WTC11 (cell line): Measurements from ENCODE around the gene VPREB3. TPM values are rescaled to one million over a fixed set of nuclear protein-coding genes. Genes with fewer than 3 reads are reported as not detected.

Experiments used
- ATAC-seq: fragments of 200-7000 bp; cut with Tn5 transposase; 2 replicates; pipeline ENCODE4 v1.10.0; 2021; ENCODE audit warnings: mild to moderate bottlenecking, moderate library complexity
- CTCF ChIA-PET: fragments of 300-600 bp; sonication (Branson Sonifier 250); formaldehyde crosslinking; loops from one replicate; lab custom pipeline; 2021; ENCODE audit warnings: antibody characterized with exemption; lab: Charles Lee
- POLR2A ChIA-PET: fragments of 350-600 bp; sonication (Branson Sonifier 250); formaldehyde crosslinking; loops from one replicate; lab custom pipeline; 2021; ENCODE audit warnings: antibody characterized with exemption; lab: Charles Lee
- DNase-seq: peaks from one replicate; pipeline ENCODE4 v3.0.0; 2021; ENCODE audit warnings: low spot score
- H3K27ac Mint-ChIP-seq: 2 replicates; pipeline ENCODE4 v1.8.0; 2021; ENCODE audit warnings: mixed read lengths
- H3K27me3 Mint-ChIP-seq: 2 replicates; pipeline ENCODE4 v1.8.0; 2021; ENCODE audit warnings: low read depth, mild to moderate bottlenecking, moderate library complexity, mixed read lengths
- H3K36me3 Mint-ChIP-seq: 2 replicates; pipeline ENCODE4 v1.8.0; 2021; ENCODE audit warnings: mixed read lengths
- H3K4me1 Mint-ChIP-seq: 2 replicates; pipeline ENCODE4 v1.8.0; 2022; ENCODE audit warnings: mixed read lengths
- H3K4me3 Mint-ChIP-seq: 2 replicates; pipeline ENCODE4 v1.8.0; 2021; ENCODE audit warnings: mild to moderate bottlenecking, moderate library complexity, mixed read lengths
- H3K9me3 Mint-ChIP-seq: 2 replicates; pipeline ENCODE4 v1.8.0; 2021; ENCODE audit warnings: mixed read lengths
- CREB1 ChIP-seq: sonication (generic); formaldehyde crosslinking; IDR thresholded peaks from 2 replicates; pipeline ENCODE4 v1.8.0; 2023; ENCODE audit warnings: mild to moderate bottlenecking, missing genetic modification reagents
- E2F4 ChIP-seq: sonication (generic); formaldehyde crosslinking; IDR thresholded peaks from 2 replicates; pipeline ENCODE4 v1.8.1; 2022; ENCODE audit warnings: low read depth, mild to moderate bottlenecking, moderate library complexity, missing genetic modification reagents, borderline replicate concordance
- ESRRA ChIP-seq: sonication (generic); formaldehyde crosslinking; IDR thresholded peaks from 2 replicates; pipeline ENCODE4 v1.8.1; 2022; ENCODE audit warnings: mild to moderate bottlenecking, missing genetic modification reagents, borderline replicate concordance
- FOXP1 ChIP-seq: sonication (generic); formaldehyde crosslinking; IDR thresholded peaks from 2 replicates; pipeline ENCODE4 v1.8.0; 2022; ENCODE audit warnings: missing genetic modification reagents, mild to moderate bottlenecking, moderate library complexity, borderline replicate concordance
- HMGA2 ChIP-seq: fragments of 250-450 bp; sonication (Bioruptor Pico); IDR thresholded peaks from 2 replicates; pipeline ENCODE4 v1.4.0; 2021; ENCODE audit warnings: mild to moderate bottlenecking, moderate library complexity
- HMGXB4 ChIP-seq: sonication (generic); formaldehyde crosslinking; IDR thresholded peaks from 2 replicates; pipeline ENCODE4 v1.8.1; 2023; ENCODE audit warnings: mild to moderate bottlenecking, moderate library complexity, missing genetic modification reagents
- JUN ChIP-seq: sonication (generic); formaldehyde crosslinking; IDR thresholded peaks from 2 replicates; pipeline ENCODE4 v1.8.0; 2023; ENCODE audit warnings: mild to moderate bottlenecking, missing genetic modification reagents
- NR1H2 ChIP-seq: sonication (generic); formaldehyde crosslinking; IDR thresholded peaks from 2 replicates; pipeline ENCODE4 v1.9.0; 2021; ENCODE audit warnings: mild to moderate bottlenecking, moderate library complexity, missing genetic modification reagents
- OVOL2 ChIP-seq: fragments of 250-450 bp; sonication (Bioruptor Pico); IDR thresholded peaks from 2 replicates; pipeline ENCODE4 v1.9.0; 2021; ENCODE audit warnings: mild to moderate bottlenecking, borderline replicate concordance
- USF2 ChIP-seq: sonication (generic); formaldehyde crosslinking; IDR thresholded peaks from 2 replicates; pipeline ENCODE4 v1.8.1; 2023; ENCODE audit warnings: mild to moderate bottlenecking, missing genetic modification reagents, moderate library complexity
- ZNF232 ChIP-seq: sonication (generic); formaldehyde crosslinking; IDR thresholded peaks from 2 replicates; pipeline ENCODE4 v1.8.0; 2022; ENCODE audit warnings: mild to moderate bottlenecking, missing genetic modification reagents
- ZNF512 ChIP-seq: sonication (generic); formaldehyde crosslinking; IDR thresholded peaks from 2 replicates; pipeline ENCODE4 v1.8.1; 2022; ENCODE audit warnings: missing genetic modification reagents, borderline replicate concordance
- ZNF532 ChIP-seq: fragments of 250-450 bp; sonication (Bioruptor Pico); IDR thresholded peaks from 2 replicates; pipeline ENCODE4 v1.9.0; 2021; ENCODE audit warnings: mild to moderate bottlenecking, borderline replicate concordance
- ZNF671 ChIP-seq: fragments of 250-450 bp; sonication (Bioruptor Pico); IDR thresholded peaks from 2 replicates; pipeline ENCODE4 v1.8.0; 2021; ENCODE audit warnings: mild to moderate bottlenecking
- total RNA-seq: library from RNA; stranded (reverse); gene quantifications from 3 replicates; pipeline ENCODE4 v1.2.3, GENCODE V29; 2021
- TF ChIP-seq, protein P1 (sequence below): sonication (generic); formaldehyde crosslinking; IDR thresholded peaks from 2 replicates; pipeline ENCODE4 v1.8.0; 2023; ENCODE audit warnings: missing genetic modification reagents, mild to moderate bottlenecking, borderline replicate concordance
- TF ChIP-seq, protein P2 (sequence below): sonication (generic); formaldehyde crosslinking; conservative IDR thresholded peaks from 2 replicates; pipeline ENCODE4 v1.8.1; 2022; ENCODE audit warnings: mild to moderate bottlenecking, missing genetic modification reagents
- TF ChIP-seq, protein P3 (sequence below): sonication (generic); formaldehyde crosslinking; IDR thresholded peaks from 2 replicates; pipeline ENCODE4 v1.8.0; 2022; ENCODE audit warnings: mild to moderate bottlenecking, missing genetic modification reagents

Gene VPREB3
- total RNA-seq, 1 experiment from 2014 or later: 0.81 TPM

DNA sequence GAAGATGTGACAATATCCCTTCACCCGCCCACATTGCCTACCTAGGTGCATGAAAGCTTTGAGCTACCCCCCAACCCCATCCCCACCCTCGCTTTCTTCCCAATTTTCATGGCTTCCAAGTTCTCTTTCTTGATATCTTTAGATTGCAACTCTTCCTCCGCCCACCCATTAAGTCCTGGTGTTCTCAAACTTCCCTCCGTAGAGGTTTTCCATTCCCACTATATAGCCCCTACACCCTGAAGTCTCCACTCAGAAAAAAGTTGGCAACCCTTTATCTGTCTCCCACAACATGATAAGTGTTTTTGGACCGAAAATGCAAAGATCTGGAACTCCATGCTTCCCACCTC, 3.9 kb downstream of the VPREB3 start:
- peak overlapping the region; percentile 91 for H3K27ac Mint-ChIP-seq
- no peaks in the 10 kb centered on the region for H3K9me3 Mint-ChIP-seq
- ATAC-seq: no peak
- CTCF ChIA-PET: interaction anchor here (0.9 to 2.2 kb wide), 4 partner anchors 13 to 159 kb away, joined by 4 to 8 read pairs (median 6); partner anchors contain the start of genes C22orf15, CHCHD10 and SLC2A11
- peaks cover 22% of the 10 kb centered on the region for H3K4me1 Mint-ChIP-seq
- H3K27me3 Mint-ChIP-seq: no peaks in the 10 kb centered on the region
- TF ChIP-seq NR1H2 (CRISPR knock-in tag) (no peak), OVOL2 (no peak), HMGA2 (CRISPR knock-in tag) (no peak), JUN (CRISPR knock-in tag) (no peak), ZNF232 (CRISPR knock-in tag) (no peak), USF2 (no peak), HMGXB4 (CRISPR knock-in tag) (no peak), ZNF532 (CRISPR knock-in tag) (no peak)
- TF ChIP-seq, protein P1, sequence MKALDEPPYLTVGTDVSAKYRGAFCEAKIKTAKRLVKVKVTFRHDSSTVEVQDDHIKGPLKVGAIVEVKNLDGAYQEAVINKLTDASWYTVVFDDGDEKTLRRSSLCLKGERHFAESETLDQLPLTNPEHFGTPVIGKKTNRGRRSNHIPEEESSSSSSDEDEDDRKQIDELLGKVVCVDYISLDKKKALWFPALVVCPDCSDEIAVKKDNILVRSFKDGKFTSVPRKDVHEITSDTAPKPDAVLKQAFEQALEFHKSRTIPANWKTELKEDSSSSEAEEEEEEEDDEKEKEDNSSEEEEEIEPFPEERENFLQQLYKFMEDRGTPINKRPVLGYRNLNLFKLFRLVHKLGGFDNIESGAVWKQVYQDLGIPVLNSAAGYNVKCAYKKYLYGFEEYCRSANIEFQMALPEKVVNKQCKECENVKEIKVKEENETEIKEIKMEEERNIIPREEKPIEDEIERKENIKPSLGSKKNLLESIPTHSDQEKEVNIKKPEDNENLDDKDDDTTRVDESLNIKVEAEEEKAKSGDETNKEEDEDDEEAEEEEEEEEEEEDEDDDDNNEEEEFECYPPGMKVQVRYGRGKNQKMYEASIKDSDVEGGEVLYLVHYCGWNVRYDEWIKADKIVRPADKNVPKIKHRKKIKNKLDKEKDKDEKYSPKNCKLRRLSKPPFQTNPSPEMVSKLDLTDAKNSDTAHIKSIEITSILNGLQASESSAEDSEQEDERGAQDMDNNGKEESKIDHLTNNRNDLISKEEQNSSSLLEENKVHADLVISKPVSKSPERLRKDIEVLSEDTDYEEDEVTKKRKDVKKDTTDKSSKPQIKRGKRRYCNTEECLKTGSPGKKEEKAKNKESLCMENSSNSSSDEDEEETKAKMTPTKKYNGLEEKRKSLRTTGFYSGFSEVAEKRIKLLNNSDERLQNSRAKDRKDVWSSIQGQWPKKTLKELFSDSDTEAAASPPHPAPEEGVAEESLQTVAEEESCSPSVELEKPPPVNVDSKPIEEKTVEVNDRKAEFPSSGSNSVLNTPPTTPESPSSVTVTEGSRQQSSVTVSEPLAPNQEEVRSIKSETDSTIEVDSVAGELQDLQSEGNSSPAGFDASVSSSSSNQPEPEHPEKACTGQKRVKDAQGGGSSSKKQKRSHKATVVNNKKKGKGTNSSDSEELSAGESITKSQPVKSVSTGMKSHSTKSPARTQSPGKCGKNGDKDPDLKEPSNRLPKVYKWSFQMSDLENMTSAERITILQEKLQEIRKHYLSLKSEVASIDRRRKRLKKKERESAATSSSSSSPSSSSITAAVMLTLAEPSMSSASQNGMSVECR (CRISPR knock-in tag): no peak
- TF ChIP-seq, all 79 proteins: peak for 0
- peak overlapping the region; percentile 85 for H3K4me3 Mint-ChIP-seq
- no peaks in the 10 kb centered on the region for H3K36me3 Mint-ChIP-seq
- POLR2A ChIA-PET: interaction anchor here (0.5 to 1.4 kb wide), 3 partner anchors 30 to 107 kb away, joined by 3 to 4 read pairs (median 3); partner anchors contain the start of gene SLC2A11
- DNase-seq: no peak

- ATAC-seq: no peak
- ChIA-PET CTCF (interaction anchor here (0.6 to 2.2 kb wide), 4 partner anchors 21 to 407 kb away, joined by 3 to 8 read pairs (median 4); partner anchors contain the start of gene MMP11), POLR2A (no interaction called here)
- peaks cover 4% of the 10 kb centered on the region for H3K36me3 Mint-ChIP-seq
- peak overlapping the region; percentile 85 for H3K4me3 Mint-ChIP-seq
- H3K27me3 Mint-ChIP-seq: no peaks in the 10 kb centered on the region
- H3K4me1 Mint-ChIP-seq: peaks cover 22% of the 10 kb centered on the region
- H3K27ac Mint-ChIP-seq: peak overlapping the region; percentile 33; the same call in 1 of the 2 replicates
- no peak for DNase-seq
- no peaks in the 10 kb centered on the region for H3K9me3 Mint-ChIP-seq
- TF ChIP-seq ZNF671: no peak
- TF ChIP-seq ESRRA (CRISPR knock-in tag): no peak
- TF ChIP-seq E2F4 (CRISPR knock-in tag): no peak
- TF ChIP-seq CREB1 (CRISPR knock-in tag): no peak
- no peak for TF ChIP-seq FOXP1 (CRISPR knock-in tag)
- no peak for TF ChIP-seq ZNF512 (CRISPR knock-in tag)
- TF ChIP-seq, protein P2, sequence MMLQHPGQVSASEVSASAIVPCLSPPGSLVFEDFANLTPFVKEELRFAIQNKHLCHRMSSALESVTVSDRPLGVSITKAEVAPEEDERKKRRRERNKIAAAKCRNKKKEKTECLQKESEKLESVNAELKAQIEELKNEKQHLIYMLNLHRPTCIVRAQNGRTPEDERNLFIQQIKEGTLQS (CRISPR knock-in tag): no peak
- TF ChIP-seq, protein P3, sequence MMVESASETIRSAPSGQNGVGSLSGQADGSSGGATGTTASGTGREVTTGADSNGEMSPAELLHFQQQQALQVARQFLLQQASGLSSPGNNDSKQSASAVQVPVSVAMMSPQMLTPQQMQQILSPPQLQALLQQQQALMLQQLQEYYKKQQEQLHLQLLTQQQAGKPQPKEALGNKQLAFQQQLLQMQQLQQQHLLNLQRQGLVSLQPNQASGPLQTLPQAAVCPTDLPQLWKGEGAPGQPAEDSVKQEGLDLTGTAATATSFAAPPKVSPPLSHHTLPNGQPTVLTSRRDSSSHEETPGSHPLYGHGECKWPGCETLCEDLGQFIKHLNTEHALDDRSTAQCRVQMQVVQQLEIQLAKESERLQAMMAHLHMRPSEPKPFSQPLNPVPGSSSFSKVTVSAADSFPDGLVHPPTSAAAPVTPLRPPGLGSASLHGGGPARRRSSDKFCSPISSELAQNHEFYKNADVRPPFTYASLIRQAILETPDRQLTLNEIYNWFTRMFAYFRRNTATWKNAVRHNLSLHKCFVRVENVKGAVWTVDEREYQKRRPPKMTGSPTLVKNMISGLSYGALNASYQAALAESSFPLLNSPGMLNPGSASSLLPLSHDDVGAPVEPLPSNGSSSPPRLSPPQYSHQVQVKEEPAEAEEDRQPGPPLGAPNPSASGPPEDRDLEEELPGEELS: no peak
These were observed 4.4 kb downstream of the VPREB3 start for GRCh38 chr22:23749841-23750301.
